ENCODE data around the gene VIPR1. TPM values are rescaled to one million over a fixed set of nuclear protein-coding genes. Genes with fewer than 3 reads are reported as not detected.
A peak's percentile ranks its signal among the peaks of the same experiment; 100 is the strongest.

Gene VIPR1
- total RNA-seq, 1 donor from 2014 or later, result 184 TPM

DNA sequence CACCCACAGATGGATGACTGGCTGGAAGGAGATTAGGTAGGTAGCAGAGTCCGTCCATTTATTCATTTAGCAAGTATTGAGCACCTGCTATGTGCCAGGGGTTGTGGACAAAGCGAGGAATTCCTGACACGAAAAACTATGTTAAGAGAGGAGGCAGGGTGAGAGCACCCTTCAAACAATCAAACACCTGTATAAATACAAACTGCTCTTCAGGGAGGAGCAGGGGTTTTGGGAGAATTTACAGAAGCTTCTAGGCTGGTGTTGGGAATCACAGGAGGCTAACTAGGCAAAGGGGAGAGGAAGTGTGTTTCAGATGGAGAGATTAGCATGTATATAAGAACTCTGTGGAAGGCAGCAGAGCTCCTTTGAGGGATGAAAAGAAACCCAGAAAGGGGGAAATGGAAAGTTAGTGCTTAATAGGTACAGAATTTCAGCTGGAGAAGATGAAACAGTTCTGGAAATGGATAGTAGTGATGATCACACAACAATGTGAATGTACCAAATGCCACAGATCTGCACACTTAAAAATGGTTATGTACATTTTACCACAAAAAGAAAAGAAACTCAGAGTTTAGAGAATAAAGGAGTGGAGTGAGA is 80.1 kb downstream of the VIPR1 start:
- TF ChIP-seq, protein P1, sequence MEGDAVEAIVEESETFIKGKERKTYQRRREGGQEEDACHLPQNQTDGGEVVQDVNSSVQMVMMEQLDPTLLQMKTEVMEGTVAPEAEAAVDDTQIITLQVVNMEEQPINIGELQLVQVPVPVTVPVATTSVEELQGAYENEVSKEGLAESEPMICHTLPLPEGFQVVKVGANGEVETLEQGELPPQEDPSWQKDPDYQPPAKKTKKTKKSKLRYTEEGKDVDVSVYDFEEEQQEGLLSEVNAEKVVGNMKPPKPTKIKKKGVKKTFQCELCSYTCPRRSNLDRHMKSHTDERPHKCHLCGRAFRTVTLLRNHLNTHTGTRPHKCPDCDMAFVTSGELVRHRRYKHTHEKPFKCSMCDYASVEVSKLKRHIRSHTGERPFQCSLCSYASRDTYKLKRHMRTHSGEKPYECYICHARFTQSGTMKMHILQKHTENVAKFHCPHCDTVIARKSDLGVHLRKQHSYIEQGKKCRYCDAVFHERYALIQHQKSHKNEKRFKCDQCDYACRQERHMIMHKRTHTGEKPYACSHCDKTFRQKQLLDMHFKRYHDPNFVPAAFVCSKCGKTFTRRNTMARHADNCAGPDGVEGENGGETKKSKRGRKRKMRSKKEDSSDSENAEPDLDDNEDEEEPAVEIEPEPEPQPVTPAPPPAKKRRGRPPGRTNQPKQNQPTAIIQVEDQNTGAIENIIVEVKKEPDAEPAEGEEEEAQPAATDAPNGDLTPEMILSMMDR (IDR thresholded peaks at IDR 0.05), result no peak
- intact Hi-C loops (cut with DNase I), result no loop called here

More for the DNA sequence above, 80.1 kb downstream of the VIPR1 start:
- Histone ChIP-seq H3K9me3 (no peaks in the 10 kb centered on the region), H3K27me3 (no peaks in the 10 kb centered on the region), H3K27ac (peak overlapping the region; percentile 87), H3K4me3 (peak overlapping the region; percentile 67), H3K36me3 (no peaks in the 10 kb centered on the region), H3K4me1 (peaks cover 20% of the 10 kb centered on the region)
- no peak for ATAC-seq
- no peak for DNase-seq

Other genes with a start within 250 kb of the VIPR1 start
- 0.67 TPM for gene CCK, start 236.5 kb upstream of the VIPR1 start, total RNA-seq
- gene LYZL4, start 92.0 kb upstream of the VIPR1 start, total RNA-seq, result not detected
- gene SEC22C, start 79.3 kb downstream of the VIPR1 start, total RNA-seq, result 48.6 TPM
- 22.0 TPM for gene SS18L2, start 88.2 kb downstream of the VIPR1 start, total RNA-seq
- gene NKTR, start 98.0 kb downstream of the VIPR1 start, total RNA-seq, result 92.1 TPM
- gene ZBTB47, start 151.1 kb downstream of the VIPR1 start, total RNA-seq, result 28.1 TPM
- not detected for gene KLHL40, start 182.9 kb downstream of the VIPR1 start, total RNA-seq
- gene HHATL, start 200.2 kb downstream of the VIPR1 start, total RNA-seq, result not detected